ENCODE data around the gene RAD23A. TPM values are rescaled to one million over a fixed set of nuclear protein-coding genes. Genes with fewer than 3 reads are reported as not detected.

Gene RAD23A
- total RNA-seq, 1 experiment from 2014 or later, result 185 TPM

Other genes with a start within 250 kb of the RAD23A start
- 16.7 and 21.8 TPM in 2 replicates for gene FBXW9, start 249.2 kb upstream of the RAD23A start, total RNA-seq (2014; rRNA removed; shearing (Covaris generic))
- gene TNPO2, start 221.9 kb upstream of the RAD23A start, total RNA-seq (2014; rRNA removed; shearing (Covaris generic)), result 9.3 and 14.5 TPM in 2 replicates
- gene TRIR, start 211.2 kb upstream of the RAD23A start, total RNA-seq (2014; rRNA removed; shearing (Covaris generic)), result 344 and 364 TPM in 2 replicates
- gene GET3, start 208.4 kb upstream of the RAD23A start, total RNA-seq (2014; rRNA removed; shearing (Covaris generic)), result 198 and 212 TPM in 2 replicates
- gene BEST2, start 194.1 kb upstream of the RAD23A start, total RNA-seq (2014; rRNA removed; shearing (Covaris generic)), result not detected in 2 replicates
- 10.2 and 20.5 TPM in 2 replicates for gene HOOK2, start 170.3 kb upstream of the RAD23A start, total RNA-seq (2014; rRNA removed; shearing (Covaris generic))
- gene JUNB, start 154.4 kb upstream of the RAD23A start, total RNA-seq (2014; rRNA removed; shearing (Covaris generic)), result 79.1 and 85.7 TPM in 2 replicates
- gene PRDX2, start 144.1 kb upstream of the RAD23A start, total RNA-seq (2014; rRNA removed; shearing (Covaris generic)), result not detected in 2 replicates
- not detected in 2 replicates for gene THSD8, start 143.8 kb upstream of the RAD23A start, total RNA-seq (2014; rRNA removed; shearing (Covaris generic))
- 88.8 and 89.6 TPM in 2 replicates for gene RNASEH2A, start 139.3 kb upstream of the RAD23A start, total RNA-seq (2014; rRNA removed; shearing (Covaris generic))
- 3.4 TPM in 1 of 2 replicates, not detected in the other for gene RTBDN, start 111.3 kb upstream of the RAD23A start, total RNA-seq (2014; rRNA removed; shearing (Covaris generic))
- 1.3 and 3.2 TPM in 2 replicates for gene MAST1, start 107.3 kb upstream of the RAD23A start, total RNA-seq (2014; rRNA removed; shearing (Covaris generic))
- gene DNASE2, start 64.4 kb upstream of the RAD23A start, total RNA-seq (2014; rRNA removed; shearing (Covaris generic)), result 61.3 and 74.4 TPM in 2 replicates
- not detected in 2 replicates for gene KLF1, start 58.7 kb upstream of the RAD23A start, total RNA-seq (2014; rRNA removed; shearing (Covaris generic))
- 25.0 and 25.8 TPM in 2 replicates for gene GCDH, start 54.7 kb upstream of the RAD23A start, total RNA-seq (2014; rRNA removed; shearing (Covaris generic))
- gene SYCE2, start 26.6 kb upstream of the RAD23A start, total RNA-seq (2014; rRNA removed; shearing (Covaris generic)), result 0.12 and 0.28 TPM in 2 replicates
- 98.2 and 99.1 TPM in 2 replicates for gene FARSA, start 12.2 kb upstream of the RAD23A start, total RNA-seq (2014; rRNA removed; shearing (Covaris generic))
- gene CALR, start 7.3 kb upstream of the RAD23A start, total RNA-seq (2014; rRNA removed; shearing (Covaris generic)), result 1,790 and 1,863 TPM in 2 replicates
- gene GADD45GIP1, start 11.4 kb downstream of the RAD23A start, total RNA-seq (2014; rRNA removed; shearing (Covaris generic)), result 64.2 and 82.8 TPM in 2 replicates
- 0.10 and 0.36 TPM in 2 replicates for gene DAND5, start 23.7 kb downstream of the RAD23A start, total RNA-seq (2014; rRNA removed; shearing (Covaris generic))
- 17.0 and 25.7 TPM in 2 replicates for gene NFIX, start 49.6 kb downstream of the RAD23A start, total RNA-seq (2014; rRNA removed; shearing (Covaris generic))
- not detected in 2 replicates for gene LYL1, start 157.0 kb downstream of the RAD23A start, total RNA-seq (2014; rRNA removed; shearing (Covaris generic))
- gene TRMT1, start 170.9 kb downstream of the RAD23A start, total RNA-seq (2014; rRNA removed; shearing (Covaris generic)), result 46.7 and 49.1 TPM in 2 replicates
- 85.9 and 101 TPM in 2 replicates for gene NACC1, start 172.4 kb downstream of the RAD23A start, total RNA-seq (2014; rRNA removed; shearing (Covaris generic))
- 129 and 147 TPM in 2 replicates for gene STX10, start 204.5 kb downstream of the RAD23A start, total RNA-seq (2014; rRNA removed; shearing (Covaris generic))
- 37.3 and 61.1 TPM in 2 replicates for gene IER2, start 204.5 kb downstream of the RAD23A start, total RNA-seq (2014; rRNA removed; shearing (Covaris generic))

Data from A172 (cell line).